GM23248 (cell line): ENCODE data around the gene CADPS.

Source experiments
- EZH2 ChIP-seq: fragments of 200-600 bp; sonication (generic); IDR thresholded peaks from 2 replicates; pipeline ENCODE4 v1.6.1; 2018; ENCODE audit warnings: antibody characterized with exemption, mild to moderate bottlenecking; ENCODE audit not compliant: insufficient read depth, poor library complexity, severe bottlenecking
- EZH2phosphoT487 ChIP-seq: fragments of 200-600 bp; sonication (generic); IDR thresholded peaks from 2 replicates; pipeline ENCODE4 v1.6.1; 2018; ENCODE audit warnings: antibody characterized with exemption, moderate library complexity, mild to moderate bottlenecking, low read depth; ENCODE audit not compliant: insufficient read depth

GRCh38 chr3:62601238-62602070 lies 273.8 kb downstream of the CADPS start:
- no peak for TF ChIP-seq EZH2
- no peak for TF ChIP-seq EZH2phosphoT487
